ENCODE results near the gene NSD1. TPM values are rescaled to one million over a fixed set of nuclear protein-coding genes. Genes with fewer than 3 reads are reported as not detected.

Gene NSD1
- total RNA-seq, 2 donors from 2014 or later: 150 to 190 TPM

DNA sequence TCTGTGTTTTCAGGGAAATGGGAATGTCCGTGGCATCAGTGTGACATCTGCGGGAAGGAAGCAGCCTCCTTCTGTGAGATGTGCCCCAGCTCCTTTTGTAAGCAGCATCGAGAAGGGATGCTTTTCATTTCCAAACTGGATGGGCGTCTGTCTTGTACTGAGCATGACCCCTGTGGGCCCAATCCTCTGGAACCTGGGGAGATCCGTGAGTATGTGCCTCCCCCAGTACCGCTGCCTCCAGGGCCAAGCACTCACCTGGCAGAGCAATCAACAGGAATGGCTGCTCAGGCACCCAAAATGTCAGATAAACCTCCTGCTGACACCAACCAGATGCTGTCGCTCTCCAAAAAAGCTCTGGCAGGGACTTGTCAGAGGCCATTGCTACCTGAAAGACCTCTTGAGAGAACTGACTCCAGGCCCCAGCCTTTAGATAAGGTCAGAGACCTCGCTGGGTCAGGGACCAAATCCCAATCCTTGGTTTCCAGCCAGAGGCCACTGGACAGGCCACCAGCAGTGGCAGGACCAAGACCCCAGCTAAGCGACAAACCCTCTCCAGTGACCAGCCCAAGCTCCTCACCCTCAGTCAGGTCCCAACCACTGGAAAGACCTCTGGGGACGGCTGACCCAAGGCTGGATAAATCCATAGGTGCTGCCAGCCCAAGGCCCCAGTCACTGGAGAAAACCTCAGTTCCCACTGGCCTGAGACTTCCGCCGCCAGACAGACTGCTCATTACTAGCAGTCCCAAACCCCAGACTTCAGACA, 160.4 kb downstream of the NSD1 start:
- Histone ChIP-seq H3K36me3 (ENCODE audit: control insufficient read depth, insufficient read depth, low read length) (peaks cover 92% of the 10 kb centered on the region), H3K9ac (ENCODE audit: extremely low read depth, low read length, poor library complexity, severe bottlenecking) (no peak overlapping the region)

GRCh38 chr5:177294632-177295031, 161.1 kb downstream of the NSD1 start:
- peaks cover 92% of the 10 kb centered on the region for H3K36me3 ChIP-seq (ENCODE audit: control insufficient read depth, insufficient read depth, low read length)
- Mint-ChIP-seq H3K36me3 (ENCODE audit: low read depth) (peaks cover 73% of the 10 kb centered on the region), H3K4me3 (no peak overlapping the region), H3K27me3 (ENCODE audit: insufficient read depth) (no peaks in the 10 kb centered on the region), H3K27ac (peak overlapping the region; percentile 55), H3K4me1 (peaks cover 38% of the 10 kb centered on the region), H3K9me3 (no peaks in the 10 kb centered on the region)
- no peak for DNase-seq
- no peaks in the 10 kb centered on the region for H3K27me3 ChIP-seq (ENCODE audit: control insufficient read depth, insufficient read depth, low read length, poor library complexity, severe bottlenecking)
- no peak overlapping the region for H3K4me3 ChIP-seq (ENCODE audit: low read length)
- no peak overlapping the region for H3K27ac ChIP-seq (ENCODE audit: low read depth, low read length)
- H3K4me1 ChIP-seq (ENCODE audit: control insufficient read depth, insufficient read depth, low read length): no peaks in the 10 kb centered on the region
- WGBS, 2 experiments (ENCODE audit: insufficient coverage in 1 of 2, insufficient read length in 1 of 2): 93 to 94% methylated on average over 3 of the region's 3 CpGs
- no peak overlapping the region for H3K9ac ChIP-seq (ENCODE audit: extremely low read depth, low read length, poor library complexity, severe bottlenecking)
- TF ChIP-seq, protein P1, sequence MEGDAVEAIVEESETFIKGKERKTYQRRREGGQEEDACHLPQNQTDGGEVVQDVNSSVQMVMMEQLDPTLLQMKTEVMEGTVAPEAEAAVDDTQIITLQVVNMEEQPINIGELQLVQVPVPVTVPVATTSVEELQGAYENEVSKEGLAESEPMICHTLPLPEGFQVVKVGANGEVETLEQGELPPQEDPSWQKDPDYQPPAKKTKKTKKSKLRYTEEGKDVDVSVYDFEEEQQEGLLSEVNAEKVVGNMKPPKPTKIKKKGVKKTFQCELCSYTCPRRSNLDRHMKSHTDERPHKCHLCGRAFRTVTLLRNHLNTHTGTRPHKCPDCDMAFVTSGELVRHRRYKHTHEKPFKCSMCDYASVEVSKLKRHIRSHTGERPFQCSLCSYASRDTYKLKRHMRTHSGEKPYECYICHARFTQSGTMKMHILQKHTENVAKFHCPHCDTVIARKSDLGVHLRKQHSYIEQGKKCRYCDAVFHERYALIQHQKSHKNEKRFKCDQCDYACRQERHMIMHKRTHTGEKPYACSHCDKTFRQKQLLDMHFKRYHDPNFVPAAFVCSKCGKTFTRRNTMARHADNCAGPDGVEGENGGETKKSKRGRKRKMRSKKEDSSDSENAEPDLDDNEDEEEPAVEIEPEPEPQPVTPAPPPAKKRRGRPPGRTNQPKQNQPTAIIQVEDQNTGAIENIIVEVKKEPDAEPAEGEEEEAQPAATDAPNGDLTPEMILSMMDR (conservative IDR thresholded peaks at IDR 0.05): no peak
- no peaks in the 10 kb centered on the region for H3K9me3 ChIP-seq (ENCODE audit: control insufficient read depth, low read length)

More for the DNA sequence above, 160.4 kb downstream of the NSD1 start:
- Mint-ChIP-seq H3K9me3 (no peaks in the 10 kb centered on the region), H3K27ac (peak overlapping the region; percentile 55), H3K4me3 (no peak overlapping the region), H3K27me3 (ENCODE audit: insufficient read depth) (no peaks in the 10 kb centered on the region), H3K4me1 (peaks cover 31% of the 10 kb centered on the region), H3K36me3 (ENCODE audit: low read depth) (peaks cover 79% of the 10 kb centered on the region)
- no peaks in the 10 kb centered on the region for H3K4me1 ChIP-seq (ENCODE audit: control insufficient read depth, insufficient read depth, low read length)
- TF ChIP-seq, protein P1 (conservative IDR thresholded peaks at IDR 0.05): no peak
- no peaks in the 10 kb centered on the region for H3K27me3 ChIP-seq (ENCODE audit: control insufficient read depth, insufficient read depth, low read length, poor library complexity, severe bottlenecking)
- 95 to 98% methylated on average over 10 to 12 of the region's 12 CpGs for WGBS, 2 experiments (ENCODE audit: insufficient coverage in 1 of 2, insufficient read length in 1 of 2)
- no peak overlapping the region for H3K27ac ChIP-seq (ENCODE audit: low read depth, low read length)
- DNase-seq: no peak
- no peaks in the 10 kb centered on the region for H3K9me3 ChIP-seq (ENCODE audit: control insufficient read depth, low read length)
- H3K4me3 ChIP-seq (ENCODE audit: low read length): no peak overlapping the region

GRCh38 chr5:177295924-177296323, 162.4 kb downstream of the NSD1 start:
- Mint-ChIP-seq H3K36me3 (ENCODE audit: low read depth) (peaks cover 70% of the 10 kb centered on the region), H3K27me3 (ENCODE audit: insufficient read depth) (no peaks in the 10 kb centered on the region), H3K9me3 (no peaks in the 10 kb centered on the region), H3K4me1 (peaks cover 47% of the 10 kb centered on the region), H3K4me3 (no peak overlapping the region), H3K27ac (peak overlapping the region; percentile 61)
- no peaks in the 10 kb centered on the region for H3K27me3 ChIP-seq (ENCODE audit: control insufficient read depth, insufficient read depth, low read length, poor library complexity, severe bottlenecking)
- peaks cover 8% of the 10 kb centered on the region for H3K4me1 ChIP-seq (ENCODE audit: control insufficient read depth, insufficient read depth, low read length)
- no peak overlapping the region for H3K27ac ChIP-seq (ENCODE audit: low read depth, low read length)
- TF ChIP-seq, protein P1 (conservative IDR thresholded peaks at IDR 0.05): no peak
- no peak overlapping the region for H3K9ac ChIP-seq (ENCODE audit: extremely low read depth, low read length, poor library complexity, severe bottlenecking)
- H3K9me3 ChIP-seq (ENCODE audit: control insufficient read depth, low read length): no peaks in the 10 kb centered on the region
- H3K36me3 ChIP-seq (ENCODE audit: control insufficient read depth, insufficient read depth, low read length): peaks cover 86% of the 10 kb centered on the region
- no peak overlapping the region for H3K4me3 ChIP-seq (ENCODE audit: low read length)
- DNase-seq: no peak
- 97 to 99% methylated on average over 9 of the region's 9 CpGs for WGBS, 2 experiments (ENCODE audit: insufficient coverage in 1 of 2, insufficient read length in 1 of 2)
